ENCODE data around the gene PASD1. TPM values are rescaled to one million over a fixed set of nuclear protein-coding genes. Genes with fewer than 3 reads are reported as not detected.

Gene PASD1
- total RNA-seq, 6 experiments from 2014 or later, result not detected

GRCh38 chrX:151633157-151633556 is 69.7 kb downstream of the PASD1 start:
- H3K36me3 Mint-ChIP-seq (ENCODE audit: low read depth), result no peaks in the 10 kb centered on the region
- no peak overlapping the region for H3K4me3 Mint-ChIP-seq
- no peak for DNase-seq
- H3K4me1 Mint-ChIP-seq (ENCODE audit: low read depth), result no peaks in the 10 kb centered on the region
- H3K27me3 Mint-ChIP-seq (ENCODE audit: insufficient read depth), result no peaks in the 10 kb centered on the region
- H3K27ac Mint-ChIP-seq, result no peak overlapping the region
- no peaks in the 10 kb centered on the region for H3K9me3 Mint-ChIP-seq
- TF ChIP-seq, protein P1, sequence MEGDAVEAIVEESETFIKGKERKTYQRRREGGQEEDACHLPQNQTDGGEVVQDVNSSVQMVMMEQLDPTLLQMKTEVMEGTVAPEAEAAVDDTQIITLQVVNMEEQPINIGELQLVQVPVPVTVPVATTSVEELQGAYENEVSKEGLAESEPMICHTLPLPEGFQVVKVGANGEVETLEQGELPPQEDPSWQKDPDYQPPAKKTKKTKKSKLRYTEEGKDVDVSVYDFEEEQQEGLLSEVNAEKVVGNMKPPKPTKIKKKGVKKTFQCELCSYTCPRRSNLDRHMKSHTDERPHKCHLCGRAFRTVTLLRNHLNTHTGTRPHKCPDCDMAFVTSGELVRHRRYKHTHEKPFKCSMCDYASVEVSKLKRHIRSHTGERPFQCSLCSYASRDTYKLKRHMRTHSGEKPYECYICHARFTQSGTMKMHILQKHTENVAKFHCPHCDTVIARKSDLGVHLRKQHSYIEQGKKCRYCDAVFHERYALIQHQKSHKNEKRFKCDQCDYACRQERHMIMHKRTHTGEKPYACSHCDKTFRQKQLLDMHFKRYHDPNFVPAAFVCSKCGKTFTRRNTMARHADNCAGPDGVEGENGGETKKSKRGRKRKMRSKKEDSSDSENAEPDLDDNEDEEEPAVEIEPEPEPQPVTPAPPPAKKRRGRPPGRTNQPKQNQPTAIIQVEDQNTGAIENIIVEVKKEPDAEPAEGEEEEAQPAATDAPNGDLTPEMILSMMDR (IDR thresholded peaks at IDR 0.05), result no peak

DNA sequence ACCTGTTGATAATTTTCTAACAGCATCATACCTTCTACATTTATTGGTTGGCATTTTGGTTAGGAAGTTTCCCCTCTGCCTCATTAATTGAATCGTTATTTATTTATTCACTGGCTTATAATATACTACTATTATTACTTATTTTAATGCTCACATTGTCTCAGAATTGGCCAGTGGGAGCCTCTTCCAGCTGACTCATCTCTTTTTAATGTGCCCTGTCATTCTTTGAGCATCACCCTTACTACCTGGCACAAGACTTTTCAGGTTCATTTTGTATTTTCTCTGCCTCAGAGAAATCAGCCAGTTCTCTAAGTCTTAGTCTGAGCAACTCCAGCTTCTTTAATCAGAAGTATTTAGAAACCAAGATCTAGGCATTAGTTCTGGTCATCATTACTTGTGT is 71.5 kb downstream of the PASD1 start:
- TF ChIP-seq, protein P1 (IDR thresholded peaks at IDR 0.05), result no peak
- Mint-ChIP-seq H3K36me3 (ENCODE audit: low read depth) (no peaks in the 10 kb centered on the region), H3K4me1 (ENCODE audit: low read depth) (no peaks in the 10 kb centered on the region), H3K9me3 (peaks cover 8% of the 10 kb centered on the region; the same call in 1 of the 2 replicates), H3K27me3 (ENCODE audit: insufficient read depth) (no peaks in the 10 kb centered on the region), H3K27ac (no peak overlapping the region), H3K4me3 (no peak overlapping the region)
- no peak for DNase-seq

DNA sequence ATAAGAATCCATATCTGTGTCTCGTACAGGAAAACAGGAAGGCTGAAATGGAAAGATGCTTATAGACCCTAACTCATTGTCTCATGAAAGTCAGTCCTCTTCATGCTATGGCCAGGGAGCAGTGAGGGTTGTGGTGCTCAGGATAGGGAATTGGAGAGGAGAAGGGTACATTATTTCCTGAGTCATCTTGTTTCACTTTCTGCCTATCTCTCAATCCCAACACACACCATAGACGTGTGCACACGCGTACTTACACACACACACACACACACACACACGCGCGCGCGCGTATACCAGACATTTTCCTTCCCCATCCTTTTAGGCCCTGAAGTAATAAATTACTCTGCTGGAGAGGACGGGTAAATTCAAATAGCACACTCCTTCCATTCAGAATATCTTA is 78.1 kb downstream of the PASD1 start:
- TF ChIP-seq, protein P1 (IDR thresholded peaks at IDR 0.05), result no peak
- no peaks in the 10 kb centered on the region for H3K36me3 Mint-ChIP-seq (ENCODE audit: low read depth)
- DNase-seq, result no peak

DNA sequence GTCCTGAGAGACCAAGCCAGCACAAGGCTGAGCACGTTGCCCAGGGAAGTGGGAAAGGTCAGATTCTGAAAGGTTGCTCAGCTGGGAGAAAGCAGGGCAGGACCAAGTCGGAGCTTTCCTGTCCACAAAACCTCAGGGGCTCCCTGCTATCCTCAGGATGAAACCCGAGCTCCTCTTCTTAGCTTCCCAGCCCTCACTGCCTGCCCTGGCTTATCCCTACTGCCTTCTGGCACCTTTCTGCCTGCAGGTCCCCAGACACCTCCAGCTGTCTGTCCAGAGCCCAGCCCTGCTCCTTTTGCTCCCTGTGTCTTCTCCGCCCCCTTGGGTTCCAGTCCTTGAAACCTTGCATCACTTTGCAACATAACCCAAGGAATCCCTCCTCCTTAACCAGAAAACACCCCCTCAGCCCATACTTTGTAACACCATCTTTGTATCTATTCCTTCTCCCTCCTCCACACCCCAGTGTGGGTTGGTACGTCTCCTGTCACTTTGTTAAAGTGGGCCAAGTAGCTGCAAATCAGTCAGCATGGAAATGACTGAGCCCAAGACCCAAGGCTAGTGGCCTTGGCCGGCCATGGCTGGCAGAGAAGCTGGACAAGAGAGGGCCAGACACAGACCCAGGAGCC is 111.8 kb downstream of the PASD1 start:
- TF ChIP-seq, protein P1 (IDR thresholded peaks at IDR 0.05), result no peak
- Mint-ChIP-seq H3K27me3 (ENCODE audit: insufficient read depth) (no peaks in the 10 kb centered on the region; the same call in 1 of the 2 replicates), H3K27ac (no peak overlapping the region), H3K4me1 (ENCODE audit: low read depth) (no peaks in the 10 kb centered on the region), H3K4me3 (no peak overlapping the region), H3K9me3 (peaks cover 8% of the 10 kb centered on the region; the same call in 1 of the 2 replicates), H3K36me3 (ENCODE audit: low read depth) (no peaks in the 10 kb centered on the region)
- DNase-seq, result no peak

More for the DNA sequence above, 78.1 kb downstream of the PASD1 start:
- Mint-ChIP-seq H3K4me1 (ENCODE audit: low read depth) (no peaks in the 10 kb centered on the region), H3K27ac (no peak overlapping the region), H3K9me3 (peaks cover 8% of the 10 kb centered on the region; the same call in 1 of the 2 replicates), H3K27me3 (ENCODE audit: insufficient read depth) (no peaks in the 10 kb centered on the region; the same call in 1 of the 2 replicates), H3K4me3 (no peak overlapping the region)

DNA sequence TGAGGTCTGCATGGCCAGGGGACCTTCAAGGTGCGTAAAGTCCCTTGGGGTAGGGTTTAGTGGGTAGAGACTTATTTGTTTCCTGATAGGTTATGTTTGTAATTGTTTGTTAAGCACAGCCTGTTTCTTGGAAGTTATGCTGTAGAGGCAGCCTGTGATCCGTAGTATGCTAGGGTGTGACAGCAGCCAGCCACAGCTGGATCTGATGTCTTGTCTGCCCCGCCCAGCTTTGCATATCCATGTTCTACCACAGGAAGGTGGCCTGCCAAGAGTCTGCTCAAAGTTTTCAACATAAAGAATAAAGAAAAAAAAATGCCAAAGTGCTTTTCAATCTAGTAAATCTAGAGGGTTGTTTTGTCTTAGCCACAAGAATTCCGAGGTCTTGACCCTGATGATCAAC is 112.7 kb downstream of the PASD1 start:
- no peak for DNase-seq
- Mint-ChIP-seq H3K36me3 (ENCODE audit: low read depth) (no peaks in the 10 kb centered on the region), H3K4me1 (ENCODE audit: low read depth) (no peaks in the 10 kb centered on the region), H3K27me3 (ENCODE audit: insufficient read depth) (no peaks in the 10 kb centered on the region), H3K4me3 (no peak overlapping the region), H3K27ac (no peak overlapping the region), H3K9me3 (peaks cover 7% of the 10 kb centered on the region; the same call in 1 of the 2 replicates)
- TF ChIP-seq, protein P1 (IDR thresholded peaks at IDR 0.05), result no peak

Data from HFFc6 (cell line).